Gastrocnemius medialis (tissue), 4 donors: ENCODE results near the gene CDRT15L2. TPM values are rescaled to one million over a fixed set of nuclear protein-coding genes. Genes with fewer than 3 reads are reported as not detected.
"Not testable (repeated sequence)": the region's sequence is repeated elsewhere in the genome, so short reads cannot be mapped to it uniquely, and the experiment has no call there.

Experiments used
- ATAC-seq, 2 donors: fragments of 150-250 bp; one replicate each; pipeline ENCODE4 v1.9.1; 2016
- DNase-seq, 2 donors: peaks; one replicate each; pipeline ENCODE4 v3.0.0-alpha.2; 2019
- H3K27ac ChIP-seq, 4 donors: fragments of 200-600 bp; sonication (generic); 1 replicate in 1 of 4; 2 replicates in 3 of 4; pipeline ENCODE4 v1.5.1; 2016 to 2018; ENCODE audit warnings: mild to moderate bottlenecking in 2 of 4, moderate library complexity in 1 of 4
- H3K27me3 ChIP-seq, 3 donors: fragments of 200-600 bp; sonication (generic) in 2 of 3; 1 replicate in 1 of 3; 2 replicates in 2 of 3; pipeline versions ENCODE4 v1.5.1 to v1.6.0; 2016 to 2019; ENCODE audit warnings: mild to moderate bottlenecking in 1 of 3, moderate library complexity in 1 of 3
- H3K36me3 ChIP-seq, 2 donors: fragments of 200-600 bp; sonication (generic) in 1 of 2; one replicate each; pipeline ENCODE4 v1.5.1; 2017 to 2018
- H3K4me1 ChIP-seq, 2 donors: fragments of 200-600 bp; sonication (generic) in 1 of 2; one replicate each; pipeline ENCODE4 v1.5.1; 2016 to 2017; ENCODE audit warnings: mild to moderate bottlenecking in 2 of 2
- H3K4me3 ChIP-seq, 4 donors: fragments of 200-600 bp; sonication (generic) in 3 of 4; 1 replicate in 1 of 4; 2 replicates in 3 of 4; pipeline ENCODE4 v1.5.1; 2016 to 2019; ENCODE audit warnings: mild to moderate bottlenecking in 2 of 4
- H3K9me3 ChIP-seq, 3 donors: fragments of 200-600 bp; sonication (generic) in 2 of 3; 1 replicate in 1 of 3; 2 replicates in 2 of 3; pipeline ENCODE4 v1.5.1; 2016 to 2019
- in situ Hi-C, 4 donors: fragments of 200-750 bp; cut with MboI; loops; one replicate each; pipeline versions ENCODE4 v1.15.0 to v1.8.0; 2017; ENCODE audit warnings: low sequenced_read_pairs in 4 of 4
- intact Hi-C: fragments of 100-400 bp; cut with DNase I; formaldehyde crosslinking; loops from one replicate; pipeline ENCODE4 v1.15.1; 2023; ENCODE audit warnings: low total_unique reads
- total RNA-seq, 4 donors: library from RNA; depleted of rRNA; stranded (reverse); fragments of >200 nt; gene quantifications; one replicate each; pipeline versions ENCODE4 v1.1.0 to v1.2.3, GENCODE V29; 2016

CDRT15L2 gene
- not detected for total RNA-seq

DNA sequence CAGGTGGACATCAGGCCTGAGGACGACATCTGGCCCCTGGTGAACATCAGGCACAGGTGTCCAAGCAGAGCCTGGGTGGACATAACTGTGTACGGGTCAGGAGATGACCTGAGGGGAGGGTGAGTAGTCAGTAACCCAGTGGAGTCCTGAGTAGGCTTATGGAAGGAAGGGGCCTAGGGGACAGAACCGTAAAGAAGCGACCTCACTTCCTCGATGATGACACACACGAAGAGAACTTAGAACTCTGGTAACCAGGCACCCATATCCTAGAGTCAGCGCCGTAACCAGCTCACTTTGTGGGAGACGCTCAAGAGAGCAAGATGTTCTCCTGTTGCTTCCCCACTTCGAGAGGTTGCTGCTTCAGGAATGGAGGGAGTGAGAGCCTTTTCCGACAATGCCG lies at the start of gene CDRT15L2:
Gene CDRT15L2, plus strand, starts transcription at position 301 of the 400 bp plus-strand sequence. Its CDS starts 20 bp downstream, at position 321.
- H3K36me3 ChIP-seq, H3K4me1 ChIP-seq, DNase-seq, H3K9me3 ChIP-seq, H3K4me3 ChIP-seq, in situ Hi-C loops, intact Hi-C loops, H3K27ac ChIP-seq, ATAC-seq, H3K27me3 ChIP-seq: not testable (repeated sequence)

DNA sequence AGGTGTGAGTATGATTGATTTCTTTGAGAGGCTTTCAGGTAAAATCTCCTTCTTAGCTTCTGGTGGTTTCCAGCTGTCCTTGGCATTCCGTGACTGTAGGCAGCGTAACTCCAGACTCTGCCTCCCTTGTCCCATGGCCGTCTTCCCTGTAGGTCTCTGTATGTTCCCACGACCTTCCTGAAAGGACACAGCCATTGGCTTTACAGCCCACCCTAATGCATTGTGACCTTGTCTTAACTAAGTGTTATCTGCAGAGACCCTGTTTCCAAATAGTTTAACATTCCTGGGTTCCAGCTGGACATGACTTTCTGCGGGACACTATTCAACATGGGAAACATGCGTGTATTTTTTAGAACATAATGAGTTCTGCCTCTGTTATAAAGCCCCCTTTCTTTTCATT lies 49.4 kb upstream of the CDRT15L2 start:
- H3K9me3 ChIP-seq, H3K36me3 ChIP-seq, H3K27me3 ChIP-seq, ATAC-seq, H3K4me3 ChIP-seq, H3K4me1 ChIP-seq, in situ Hi-C loops, intact Hi-C loops, H3K27ac ChIP-seq, DNase-seq: not testable (repeated sequence)

DNA sequence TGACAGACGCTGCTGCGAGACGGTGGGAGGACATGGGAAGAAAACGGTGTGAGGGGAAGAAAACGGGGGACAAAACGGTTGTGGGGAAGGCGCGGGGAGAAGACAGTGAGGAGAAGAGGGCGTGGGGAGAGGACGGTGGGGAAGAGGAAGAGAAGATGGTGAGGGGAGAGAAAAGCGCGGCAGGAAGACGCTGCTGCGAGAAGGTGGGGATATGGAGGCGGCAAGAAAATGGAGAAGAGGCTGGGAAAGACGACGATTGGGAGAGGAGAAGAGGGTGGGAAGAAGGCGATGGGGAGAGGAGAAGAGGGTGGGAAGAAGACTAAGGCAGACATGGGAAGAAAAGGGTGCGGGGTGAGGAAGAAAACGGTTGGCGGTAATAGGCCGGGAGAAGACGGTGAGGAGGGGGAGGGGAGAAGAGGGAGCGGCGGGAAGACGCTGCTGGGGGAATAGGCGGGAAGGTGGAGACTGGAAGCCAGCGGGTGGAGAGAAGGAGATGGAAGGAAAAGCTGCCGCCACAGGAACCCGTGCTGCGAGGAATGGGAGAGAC lies 46.9 kb upstream of the CDRT15L2 start:
- H3K4me3 ChIP-seq, H3K4me1 ChIP-seq, in situ Hi-C loops, H3K36me3 ChIP-seq, ATAC-seq, H3K27me3 ChIP-seq, H3K9me3 ChIP-seq, intact Hi-C loops, DNase-seq, H3K27ac ChIP-seq: not testable (repeated sequence)

DNA sequence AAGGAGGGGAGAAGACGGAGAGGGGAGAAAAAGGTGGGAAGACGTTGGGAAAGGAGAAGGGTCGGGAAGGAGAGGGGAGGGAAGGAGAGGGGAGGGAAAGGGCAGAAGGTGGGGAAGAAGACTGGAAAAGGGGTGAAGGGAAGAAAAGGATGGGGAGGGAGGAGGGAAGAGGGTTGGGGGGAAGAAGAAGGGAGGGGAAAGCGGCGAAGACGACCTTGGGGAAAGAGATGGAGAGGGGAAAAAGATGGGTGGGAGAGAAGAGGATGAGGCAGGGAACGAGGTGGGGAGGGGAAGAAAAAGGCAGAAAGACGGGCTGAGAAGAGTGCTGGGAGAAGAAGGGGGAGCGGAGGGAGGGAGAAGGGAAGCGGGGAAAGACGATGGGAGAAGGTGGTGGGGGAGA lies 46.3 kb upstream of the CDRT15L2 start:
- ATAC-seq, H3K4me1 ChIP-seq, H3K36me3 ChIP-seq, H3K27ac ChIP-seq, in situ Hi-C loops, H3K9me3 ChIP-seq, intact Hi-C loops, DNase-seq, H3K4me3 ChIP-seq, H3K27me3 ChIP-seq: not testable (repeated sequence)

DNA sequence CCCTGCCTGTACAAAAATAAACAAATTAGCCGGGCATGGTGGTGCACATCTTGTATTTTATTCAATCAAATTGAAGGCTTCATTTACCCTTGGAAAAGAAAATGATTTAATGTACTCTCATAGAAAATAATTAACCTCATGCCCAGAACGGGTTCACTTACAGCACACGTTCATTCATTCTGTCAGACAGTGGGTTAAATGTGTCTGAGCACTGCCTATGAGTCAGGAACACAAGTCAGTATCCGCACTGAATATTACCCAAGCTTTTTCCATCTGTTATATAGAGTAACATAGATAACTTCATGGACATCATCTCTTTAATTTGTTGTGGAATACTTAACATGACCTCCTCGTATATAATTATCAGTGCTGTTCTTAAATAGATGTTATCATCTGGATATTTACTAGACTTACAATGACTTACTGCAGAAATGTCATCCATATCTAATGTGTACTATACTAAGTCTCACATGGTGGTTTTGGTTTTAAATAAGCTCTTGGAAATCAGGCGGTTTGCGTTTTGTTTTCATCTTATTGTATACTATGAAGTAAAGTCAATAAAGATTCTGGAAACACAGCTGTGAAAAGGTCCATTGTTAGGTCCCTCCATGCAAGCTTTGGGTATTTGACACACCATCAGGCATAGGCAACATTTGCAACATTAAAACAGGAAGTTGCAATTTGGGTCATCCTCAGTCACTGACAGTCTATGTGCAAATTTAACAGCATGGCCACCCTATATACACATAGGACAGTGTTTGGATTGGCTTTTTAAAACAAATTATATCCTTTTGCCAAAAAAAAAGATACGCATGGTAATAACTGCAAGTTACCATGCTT lies 44.6 kb upstream of the CDRT15L2 start:
- in situ Hi-C loops, H3K36me3 ChIP-seq, H3K4me3 ChIP-seq, H3K27me3 ChIP-seq, DNase-seq, ATAC-seq, H3K27ac ChIP-seq, H3K4me1 ChIP-seq, intact Hi-C loops, H3K9me3 ChIP-seq: not testable (repeated sequence)

DNA sequence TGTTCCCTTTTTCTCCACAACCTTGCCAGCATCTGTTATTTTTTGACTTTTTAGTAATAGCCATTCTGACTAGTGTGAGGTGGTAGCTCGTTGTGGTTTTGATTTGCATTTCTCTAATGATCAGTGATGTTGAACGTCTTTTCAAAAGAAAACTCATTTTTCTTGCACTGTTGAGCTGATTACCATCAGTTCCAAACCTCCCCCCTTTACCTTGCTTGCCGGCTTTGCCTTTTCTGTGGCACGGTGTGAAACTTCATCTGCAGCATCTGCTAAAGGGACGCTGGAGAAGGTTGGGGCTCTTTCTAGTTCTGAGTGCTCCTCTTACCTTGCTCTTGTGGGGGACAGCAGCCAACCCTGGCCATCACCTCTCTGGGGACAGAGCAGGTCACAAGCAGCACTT lies 39.1 kb upstream of the CDRT15L2 start:
- H3K4me3 ChIP-seq, in situ Hi-C loops, DNase-seq, H3K27me3 ChIP-seq, ATAC-seq, intact Hi-C loops, H3K36me3 ChIP-seq, H3K9me3 ChIP-seq, H3K4me1 ChIP-seq, H3K27ac ChIP-seq: not testable (repeated sequence)

DNA sequence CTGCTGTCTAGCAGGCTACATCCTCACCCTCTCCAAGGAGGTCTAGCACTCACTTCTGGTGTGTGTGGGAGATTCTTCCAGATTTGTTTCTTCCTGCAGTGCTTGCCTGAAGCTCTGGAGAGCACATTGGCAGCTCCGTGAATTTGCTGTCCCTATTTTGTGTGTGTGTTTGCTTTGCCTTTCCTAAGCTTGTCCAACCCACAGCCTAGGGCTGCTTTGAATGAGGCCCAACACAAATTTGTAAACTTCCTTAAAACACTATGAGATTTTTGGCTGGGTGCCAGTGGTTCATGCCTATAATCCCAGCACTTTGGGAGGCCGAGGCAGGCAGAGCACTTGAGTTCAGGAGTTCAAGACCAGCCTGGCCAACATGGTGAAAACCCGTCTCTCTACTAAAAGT lies 38.7 kb upstream of the CDRT15L2 start:
- H3K9me3 ChIP-seq, H3K27me3 ChIP-seq, ATAC-seq, in situ Hi-C loops, intact Hi-C loops, H3K4me1 ChIP-seq, DNase-seq, H3K36me3 ChIP-seq, H3K27ac ChIP-seq, H3K4me3 ChIP-seq: not testable (repeated sequence)

DNA sequence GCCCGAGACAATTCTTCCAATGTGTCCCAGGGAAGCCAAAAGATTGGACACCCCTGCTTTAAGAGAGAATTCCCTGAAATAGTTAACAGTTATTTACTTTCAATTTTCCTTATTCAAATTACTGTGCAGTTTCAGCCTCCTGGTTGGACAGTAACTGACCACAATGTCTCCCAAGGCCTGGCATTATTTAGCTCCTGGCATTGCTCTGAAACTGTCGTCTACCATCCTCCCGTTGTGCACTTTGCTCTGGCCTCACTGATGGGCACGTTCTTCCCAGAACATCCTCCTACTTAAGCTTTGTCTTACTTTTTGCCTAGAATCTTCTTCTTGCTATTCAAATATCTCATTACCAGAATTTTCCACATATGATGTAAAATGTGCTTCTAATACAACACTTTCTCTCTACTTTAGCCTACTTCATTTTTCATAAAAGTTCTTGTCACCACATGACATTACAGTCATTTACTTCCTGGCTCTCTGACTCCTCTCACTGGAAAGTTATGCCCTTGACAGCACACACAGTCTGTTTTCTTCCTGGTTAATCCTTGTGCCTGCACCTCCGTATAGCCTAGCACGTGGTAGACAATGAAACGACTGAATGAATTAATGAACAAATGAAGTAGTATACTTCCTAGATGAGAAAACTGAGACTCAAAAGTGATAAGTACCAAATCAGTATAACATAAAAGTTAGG lies 37.5 kb upstream of the CDRT15L2 start:
- peak in 1 of 2 donors; percentile 36 for ATAC-seq
- in situ Hi-C loops, H3K4me3 ChIP-seq, H3K9me3 ChIP-seq, H3K27me3 ChIP-seq, H3K36me3 ChIP-seq, H3K27ac ChIP-seq, DNase-seq, intact Hi-C loops, H3K4me1 ChIP-seq: not testable (repeated sequence)

DNA sequence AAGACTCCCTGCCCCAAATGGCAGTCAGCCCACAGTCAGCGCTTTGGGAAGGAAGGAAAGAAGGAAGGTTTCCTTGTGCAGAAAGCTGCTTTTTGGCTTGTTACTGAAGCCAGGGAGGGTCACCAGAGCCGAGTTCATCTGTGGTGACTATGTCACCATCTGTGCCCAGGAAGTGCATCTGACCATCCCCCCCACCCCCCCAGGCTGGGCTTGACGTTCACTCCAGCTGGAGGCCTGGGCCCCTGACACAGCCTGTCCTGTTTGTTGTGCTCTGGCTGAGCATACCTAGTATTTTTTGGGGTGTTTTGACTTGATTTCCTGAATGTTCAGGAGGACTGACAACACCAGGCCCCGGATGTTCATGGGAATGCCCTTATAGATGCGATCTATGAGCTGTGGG lies 31.6 kb upstream of the CDRT15L2 start:
- H3K4me3 ChIP-seq, in situ Hi-C loops, ATAC-seq, H3K27me3 ChIP-seq, H3K9me3 ChIP-seq, intact Hi-C loops, H3K4me1 ChIP-seq, H3K36me3 ChIP-seq, DNase-seq, H3K27ac ChIP-seq: not testable (repeated sequence)

DNA sequence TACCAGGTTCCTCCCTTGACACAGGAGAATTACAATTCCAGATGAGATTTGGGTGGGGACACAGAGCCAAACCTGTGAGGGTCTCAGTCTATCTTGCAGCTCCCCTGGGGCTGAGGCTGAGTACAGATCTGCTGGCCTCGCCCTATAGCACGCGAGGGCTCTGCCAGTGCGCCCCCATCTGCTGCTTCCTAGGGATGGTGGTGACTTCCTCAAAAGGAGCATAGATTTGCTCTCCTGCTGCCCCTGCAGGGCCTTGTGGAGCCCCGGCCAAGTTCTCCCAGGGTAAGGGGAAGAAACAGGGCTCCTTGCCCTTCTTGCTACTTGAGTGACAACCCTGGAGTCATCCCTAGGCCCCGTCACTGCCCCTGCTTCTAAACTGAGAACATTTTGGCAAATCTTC lies 26.6 kb upstream of the CDRT15L2 start:
- in situ Hi-C loops: not testable (repeated sequence)

DNA sequence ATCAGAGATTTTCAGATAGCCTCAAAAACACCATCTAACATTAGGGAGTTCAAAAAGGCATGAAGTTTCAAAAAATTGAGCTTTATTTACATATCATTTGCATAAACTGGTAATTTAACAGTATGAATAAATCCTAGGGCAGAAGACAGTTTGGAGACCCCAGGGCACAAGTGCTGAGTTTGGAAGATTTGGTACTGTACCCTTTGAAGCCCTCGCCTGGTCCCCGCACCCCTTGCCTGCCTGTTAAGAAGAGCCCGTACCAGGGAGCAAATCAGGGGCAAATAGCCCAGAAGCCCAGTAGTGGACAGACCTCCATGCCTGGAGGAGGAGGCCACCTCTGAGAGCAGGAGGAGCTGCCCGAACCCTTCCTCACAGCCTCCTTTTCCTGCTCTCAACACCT lies 24.8 kb upstream of the CDRT15L2 start:
- H3K4me1 ChIP-seq, H3K4me3 ChIP-seq, H3K36me3 ChIP-seq, H3K9me3 ChIP-seq, ATAC-seq, H3K27ac ChIP-seq, in situ Hi-C loops, H3K27me3 ChIP-seq, DNase-seq, intact Hi-C loops: not testable (repeated sequence)

More for the DNA sequence above, 26.6 kb upstream of the CDRT15L2 start:
- ATAC-seq, DNase-seq, intact Hi-C loops, H3K9me3 ChIP-seq, H3K27ac ChIP-seq, H3K27me3 ChIP-seq, H3K4me3 ChIP-seq, H3K36me3 ChIP-seq, H3K4me1 ChIP-seq: not testable (repeated sequence)
